OCI-LY7 (cell line): Measurements from ENCODE around the gene OR6N2.

ENCODE experiments used
- EZH2phosphoT487 ChIP-seq: fragments of 200-600 bp; sonication (generic); IDR thresholded peaks from 2 replicates; pipeline ENCODE4 v1.6.1; 2018; ENCODE audit warnings: low read depth, borderline replicate concordance, mild to moderate bottlenecking, mixed run types, antibody characterized with exemption, low read length, moderate library complexity, mixed read lengths
- TF ChIP-seq, protein P1 (sequence below): fragments of 200-600 bp; sonication (generic); conservative IDR thresholded peaks from 2 replicates; pipeline ENCODE4 v1.5.1; 2014; ENCODE audit warnings: mild to moderate bottlenecking, antibody characterized with exemption, low read length, moderate library complexity, mixed read lengths

DNA sequence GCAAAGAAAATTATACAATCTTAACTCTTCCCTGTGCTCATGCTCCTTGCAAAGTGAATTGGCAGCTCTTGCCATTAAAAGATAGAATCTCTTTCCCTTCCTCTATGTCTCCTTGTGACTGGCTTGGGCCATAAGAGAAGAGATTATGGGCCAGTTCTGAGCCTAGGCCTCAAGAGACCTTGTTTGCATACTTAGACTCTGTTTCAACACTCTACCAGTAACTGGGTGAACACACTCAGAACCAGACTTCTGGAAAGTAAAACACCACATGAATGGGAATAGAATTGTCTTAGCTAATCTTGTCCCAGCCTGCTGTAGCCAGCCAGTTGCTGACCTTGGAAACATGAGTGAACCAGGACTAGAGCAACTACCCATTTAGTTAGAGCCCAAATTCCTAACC lies 45.2 kb downstream of the OR6N2 start:
- TF ChIP-seq, protein P1, sequence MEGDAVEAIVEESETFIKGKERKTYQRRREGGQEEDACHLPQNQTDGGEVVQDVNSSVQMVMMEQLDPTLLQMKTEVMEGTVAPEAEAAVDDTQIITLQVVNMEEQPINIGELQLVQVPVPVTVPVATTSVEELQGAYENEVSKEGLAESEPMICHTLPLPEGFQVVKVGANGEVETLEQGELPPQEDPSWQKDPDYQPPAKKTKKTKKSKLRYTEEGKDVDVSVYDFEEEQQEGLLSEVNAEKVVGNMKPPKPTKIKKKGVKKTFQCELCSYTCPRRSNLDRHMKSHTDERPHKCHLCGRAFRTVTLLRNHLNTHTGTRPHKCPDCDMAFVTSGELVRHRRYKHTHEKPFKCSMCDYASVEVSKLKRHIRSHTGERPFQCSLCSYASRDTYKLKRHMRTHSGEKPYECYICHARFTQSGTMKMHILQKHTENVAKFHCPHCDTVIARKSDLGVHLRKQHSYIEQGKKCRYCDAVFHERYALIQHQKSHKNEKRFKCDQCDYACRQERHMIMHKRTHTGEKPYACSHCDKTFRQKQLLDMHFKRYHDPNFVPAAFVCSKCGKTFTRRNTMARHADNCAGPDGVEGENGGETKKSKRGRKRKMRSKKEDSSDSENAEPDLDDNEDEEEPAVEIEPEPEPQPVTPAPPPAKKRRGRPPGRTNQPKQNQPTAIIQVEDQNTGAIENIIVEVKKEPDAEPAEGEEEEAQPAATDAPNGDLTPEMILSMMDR, result no peak
- no peak for TF ChIP-seq EZH2phosphoT487
